HG03520 (cell line): ENCODE data around the gene TPST2.

Source experiments
- ATAC-seq: cut with Tn5 transposase; IDR thresholded peaks from one replicate; pipeline ENCODE4 v1.9.1; 2021; ENCODE audit warnings: mild to moderate bottlenecking, moderate library complexity; ENCODE audit not compliant: unreplicated experiment

Gene TPST2

GRCh38 chr22:26581026-26581425 lies 8.9 kb downstream of the TPST2 start:
- ATAC-seq, result no peak

- ATAC-seq, result no peak
Measured at GRCh38 chr22:26580240-26580962, 9.5 kb downstream of the TPST2 start.

GRCh38 chr22:26579331-26579886 lies 10.5 kb downstream of the TPST2 start:
- ATAC-seq, result peak; percentile 51

- ATAC-seq, result no peak
Measured at GRCh38 chr22:26577081-26577480, 12.9 kb downstream of the TPST2 start.

- ATAC-seq, result no peak
Measured at GRCh38 chr22:26576026-26576680, 13.8 kb downstream of the TPST2 start.

GRCh38 chr22:26574001-26574723 lies 15.8 kb downstream of the TPST2 start:
- no peak for ATAC-seq

- ATAC-seq, result no peak
Measured at GRCh38 chr22:26573026-26573662, 16.8 kb downstream of the TPST2 start.

GRCh38 chr22:26570864-26571525 lies 18.9 kb downstream of the TPST2 start:
- ATAC-seq, result no peak

- no peak for ATAC-seq
Measured at GRCh38 chr22:26570115-26570514, 19.8 kb downstream of the TPST2 start.

- ATAC-seq, result no peak
Measured at GRCh38 chr22:26568207-26568706, 21.7 kb downstream of the TPST2 start.

- no peak for ATAC-seq
Measured at GRCh38 chr22:26567610-26568009, 22.3 kb downstream of the TPST2 start.

- ATAC-seq, result no peak
Measured at GRCh38 chr22:26566994-26567393, 22.9 kb downstream of the TPST2 start.

GRCh38 chr22:26565889-26566288 lies 24.0 kb downstream of the TPST2 start:
- ATAC-seq, result no peak

GRCh38 chr22:26565181-26565580 lies 24.8 kb downstream of the TPST2 start:
- ATAC-seq, result no peak

GRCh38 chr22:26564672-26565071 lies 25.3 kb downstream of the TPST2 start:
- no peak for ATAC-seq

- ATAC-seq, result no peak
Measured at GRCh38 chr22:26564181-26564580, 25.8 kb downstream of the TPST2 start.

GRCh38 chr22:26563022-26563421 lies 26.9 kb downstream of the TPST2 start:
- ATAC-seq, result no peak

GRCh38 chr22:26561756-26562417 lies 28.0 kb downstream of the TPST2 start:
- no peak for ATAC-seq

GRCh38 chr22:26559961-26560575 lies 29.9 kb downstream of the TPST2 start:
- no peak for ATAC-seq
